Ramos (cell line): ENCODE measurements around the gene BTN3A1.
"Not testable (repeated sequence)": the region's sequence is repeated elsewhere in the genome, so short reads cannot be mapped to it uniquely, and the experiment has no call there.

Experiments
- in situ Hi-C: fragments of 300-500 bp; cut with MboI; formaldehyde crosslinking; loops from one replicate; pipeline ENCODE4 v1.14.3; 2022; ENCODE audit warnings: low sequenced_read_pairs; ENCODE audit not compliant: unreplicated experiment

BTN3A1 gene

DNA sequence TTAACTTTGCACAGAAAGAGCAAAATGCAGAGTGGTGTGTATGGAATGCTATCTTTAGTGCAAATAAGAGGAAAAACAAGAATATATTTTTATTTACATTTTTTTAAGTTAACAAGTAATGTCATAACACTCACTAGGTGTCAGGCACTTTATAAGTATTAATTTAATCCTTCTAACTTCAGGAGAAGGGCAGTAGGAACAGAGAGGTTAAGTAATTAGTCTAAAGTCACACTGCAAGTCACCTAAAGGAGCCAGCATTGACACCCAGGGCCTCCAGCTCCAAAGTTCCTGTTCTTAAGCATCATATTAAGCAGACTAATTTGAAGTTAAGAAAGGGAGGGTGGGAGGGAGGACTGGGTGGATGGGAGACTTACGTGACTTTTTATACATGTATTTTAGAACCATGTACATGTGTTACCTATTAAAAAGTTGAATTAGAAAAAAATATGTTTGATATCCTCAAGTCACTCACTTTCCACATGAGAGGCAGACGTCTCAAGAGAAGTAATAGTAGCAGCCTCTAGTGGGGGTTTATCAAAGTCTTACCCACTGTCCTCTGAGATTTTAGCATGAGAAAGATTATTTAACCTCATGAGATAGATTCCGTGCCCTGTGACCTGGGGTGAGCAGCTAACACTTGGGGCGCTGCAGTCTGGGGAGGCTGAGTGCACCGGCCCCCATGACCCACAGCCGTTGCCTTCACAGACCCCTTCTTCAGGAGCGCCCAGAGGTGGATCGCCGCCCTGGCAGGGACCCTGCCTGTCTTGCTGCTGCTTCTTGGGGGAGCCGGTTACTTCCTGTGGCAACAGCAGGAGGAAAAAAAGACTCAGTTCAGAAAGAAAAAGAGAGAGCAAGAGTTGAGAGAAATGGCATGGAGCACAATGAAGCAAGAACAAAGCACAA is 7.0 kb downstream of the BTN3A1 start:
- in situ Hi-C loops, result no loop called here

DNA sequence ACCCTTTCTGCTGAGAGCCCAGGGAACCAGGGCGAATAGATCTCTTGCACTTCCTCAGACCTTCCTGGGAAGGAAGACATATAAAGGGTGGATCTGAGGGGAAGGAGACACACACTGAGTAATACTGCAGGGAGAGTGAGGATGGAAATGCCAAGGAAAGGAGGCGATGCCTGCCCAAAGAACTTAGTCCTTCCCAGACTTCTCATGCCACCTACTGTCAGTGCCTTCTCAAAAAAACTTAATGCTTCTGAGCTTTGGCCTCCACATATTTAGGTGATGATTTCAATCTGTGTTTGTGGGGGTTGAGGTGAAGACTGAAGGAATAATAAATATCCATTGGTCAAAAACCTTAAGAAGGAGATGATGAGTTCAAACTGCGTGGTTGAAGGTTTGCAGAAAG is 9.7 kb downstream of the BTN3A1 start:
- in situ Hi-C loops, result no loop called here

DNA sequence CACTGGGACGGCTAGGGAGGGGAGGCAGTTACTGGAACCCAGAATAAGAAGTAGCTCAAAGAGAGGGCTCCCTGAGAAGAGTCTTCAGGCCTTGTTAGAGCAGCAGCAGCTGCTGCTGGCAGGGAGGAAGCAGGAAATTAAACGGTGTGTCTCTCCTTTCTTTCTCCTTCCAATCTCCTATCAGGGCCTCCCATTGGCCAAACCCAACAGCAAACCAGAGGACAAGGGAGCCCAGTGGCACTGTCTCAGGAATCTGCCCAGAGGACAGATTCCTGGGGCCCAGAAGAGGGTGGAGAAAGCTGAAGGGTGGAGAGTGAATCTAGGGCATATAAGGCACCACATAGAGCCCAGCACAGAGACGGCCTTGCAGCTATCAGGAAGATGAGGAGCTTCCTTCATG is 10.2 kb downstream of the BTN3A1 start:
- in situ Hi-C loops, result no loop called here

DNA sequence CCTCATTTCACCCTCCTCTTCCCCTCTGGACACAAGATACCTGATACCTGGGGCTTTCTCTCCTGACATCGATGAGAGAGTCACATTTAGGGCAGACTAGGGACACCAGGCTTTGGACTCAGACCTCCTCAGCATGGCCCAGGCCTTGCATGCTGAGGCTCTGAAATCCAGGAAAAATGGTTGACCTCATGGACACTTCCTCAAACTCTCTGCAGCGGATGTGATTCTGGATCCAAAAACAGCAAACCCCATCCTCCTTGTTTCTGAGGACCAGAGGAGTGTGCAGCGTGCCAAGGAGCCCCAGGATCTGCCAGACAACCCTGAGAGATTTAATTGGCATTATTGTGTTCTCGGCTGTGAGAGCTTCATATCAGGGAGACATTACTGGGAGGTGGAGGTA is 10.9 kb downstream of the BTN3A1 start:
- in situ Hi-C loops, result no loop called here

DNA sequence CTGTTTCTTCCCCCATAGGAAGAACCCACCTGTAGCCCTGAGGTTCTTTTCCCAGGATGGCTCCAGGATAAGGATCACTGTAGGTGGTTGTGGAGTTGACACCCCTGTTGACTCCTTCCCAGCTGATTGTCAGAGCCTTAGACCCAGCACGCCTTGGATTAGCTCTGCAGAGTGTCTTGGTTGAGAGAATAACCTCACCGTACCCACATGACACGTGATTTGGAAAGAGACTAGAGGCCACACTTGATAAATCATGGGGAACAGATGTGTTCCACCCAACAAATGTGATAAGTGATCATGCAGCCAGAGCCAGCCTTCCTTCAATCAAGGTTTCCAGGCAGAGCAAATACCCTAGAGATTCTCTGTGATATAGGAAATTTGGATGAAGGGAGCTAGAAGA is 12.2 kb downstream of the BTN3A1 start:
- in situ Hi-C loops, result no loop called here

DNA sequence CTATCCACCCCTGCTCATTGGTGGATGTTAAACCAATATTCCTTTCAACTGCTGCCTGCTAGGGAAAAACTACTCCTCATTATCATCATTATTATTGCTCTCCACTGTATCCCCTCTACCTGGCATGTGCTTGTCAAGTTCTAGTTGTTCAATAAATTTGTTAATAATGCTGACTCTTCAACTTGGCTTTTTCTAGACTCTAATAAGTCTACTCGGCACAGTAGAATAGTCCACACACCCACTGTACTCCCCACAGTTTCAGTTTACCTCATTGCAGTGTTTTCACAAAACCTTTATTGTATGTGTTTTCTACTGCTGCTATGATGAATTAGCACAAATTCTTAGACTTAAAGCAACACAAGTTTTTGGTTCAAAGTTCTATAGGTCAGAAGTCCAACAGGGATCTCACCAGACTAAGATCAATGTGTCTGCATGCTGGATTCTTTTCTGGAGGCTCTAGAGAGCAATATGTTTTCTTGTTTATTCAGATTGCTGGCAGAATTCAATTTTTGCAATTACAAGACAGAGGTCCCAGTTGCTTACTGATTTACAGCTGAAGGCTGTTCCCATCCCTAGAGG is 13.1 kb downstream of the BTN3A1 start:
- in situ Hi-C loops, result no loop called here

DNA sequence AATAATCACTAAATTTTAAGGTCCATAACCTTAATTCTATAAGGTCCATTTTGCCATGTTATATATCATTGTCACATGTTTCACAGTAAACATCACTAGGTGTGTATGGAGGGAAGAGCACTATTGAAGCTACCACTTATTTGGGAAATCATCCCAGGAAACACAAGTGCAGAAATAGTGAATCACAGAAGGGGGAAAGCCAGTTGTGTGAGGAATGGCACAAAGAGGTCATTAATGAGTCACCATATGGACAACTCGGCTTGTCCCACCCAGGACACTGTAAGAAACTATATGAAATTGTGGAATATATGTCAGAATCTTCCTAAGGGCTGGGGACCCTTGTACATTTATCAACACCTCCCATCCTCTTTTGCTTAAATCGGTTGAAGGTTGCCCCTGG is 13.7 kb downstream of the BTN3A1 start:
- in situ Hi-C loops, result no loop called here

DNA sequence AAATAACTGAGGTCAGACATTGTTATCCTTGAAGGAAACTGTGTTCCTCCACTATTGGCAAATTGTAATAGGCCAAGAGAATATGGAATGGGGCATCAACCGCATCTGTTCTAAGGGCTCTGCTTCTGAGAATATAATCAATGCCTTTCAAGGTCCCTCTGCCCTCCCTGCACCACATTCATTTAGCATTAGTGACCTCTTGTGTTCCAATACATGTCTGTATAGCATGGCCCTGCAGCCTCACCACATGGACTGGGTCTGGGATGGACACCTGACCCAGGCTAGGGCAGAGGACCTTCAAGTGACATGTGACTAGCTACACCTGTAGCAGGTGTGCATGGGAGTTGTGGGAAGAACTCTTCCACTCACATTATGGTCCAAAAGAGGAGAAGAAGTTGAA is 14.2 kb downstream of the BTN3A1 start:
- in situ Hi-C loops, result no loop called here

DNA sequence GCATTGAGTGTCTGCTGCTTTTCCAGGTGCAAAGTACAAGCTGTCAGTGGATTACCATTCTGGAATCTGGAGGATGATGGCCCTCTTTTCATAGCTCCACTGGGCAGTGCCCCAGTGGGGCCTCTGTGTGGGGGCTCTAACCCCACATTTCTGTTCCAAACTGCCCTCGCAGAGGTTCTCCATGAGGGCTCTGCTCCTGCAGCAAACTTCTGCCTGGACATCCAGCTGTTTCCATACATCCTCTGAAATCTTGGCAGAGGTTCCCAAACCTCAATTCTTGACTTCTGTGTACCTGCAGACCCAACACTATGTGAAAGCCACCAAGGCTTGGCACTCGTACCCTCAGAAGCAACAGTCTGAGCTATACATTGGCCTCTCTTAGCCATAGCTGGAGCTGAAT is 16.0 kb downstream of the BTN3A1 start:
- in situ Hi-C loops, result not testable (repeated sequence)

DNA sequence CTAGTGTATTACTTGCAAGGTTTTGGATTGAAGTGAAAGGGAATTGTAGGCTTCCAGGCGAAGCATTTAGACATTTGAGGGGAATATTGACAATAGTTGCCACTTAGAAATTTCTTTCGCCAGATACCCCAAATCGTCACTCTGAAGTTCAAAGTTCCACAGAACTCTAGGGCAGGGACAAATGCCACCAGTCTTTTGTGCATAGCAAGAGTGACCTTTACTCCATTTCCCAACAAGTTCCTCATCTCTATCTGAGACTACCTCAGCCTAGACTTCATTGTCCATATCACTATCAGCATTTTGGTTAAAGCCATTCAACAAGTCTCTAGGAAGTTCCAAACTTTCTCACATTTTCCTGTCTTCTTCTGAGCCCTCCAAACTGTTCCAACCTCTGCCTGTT is 16.7 kb downstream of the BTN3A1 start:
- in situ Hi-C loops, result not testable (repeated sequence)

DNA sequence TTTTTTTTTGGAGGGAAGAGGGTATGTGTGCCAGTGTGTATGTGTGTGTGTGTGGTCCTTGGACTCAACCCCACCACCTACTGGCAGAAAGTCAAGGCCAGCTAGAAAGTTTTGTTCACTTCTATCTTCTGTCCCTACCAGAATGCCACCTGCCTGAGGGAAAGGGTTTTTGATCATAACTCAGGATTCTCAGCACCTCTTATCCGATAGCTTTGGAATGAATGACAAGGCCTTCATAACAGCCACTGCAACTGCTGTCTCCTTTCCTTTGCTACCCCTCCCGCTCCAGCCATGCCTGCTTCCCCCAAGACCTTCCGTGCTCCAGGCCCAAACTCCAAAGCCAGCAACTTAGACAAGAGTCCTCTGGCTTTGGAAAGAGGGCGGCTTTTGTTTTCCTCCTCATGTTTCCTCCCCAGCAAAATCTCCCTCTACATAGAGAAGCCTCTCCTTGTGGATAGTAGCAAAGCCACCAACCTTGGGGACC is 18.7 kb downstream of the BTN3A1 start:
- in situ Hi-C loops, result no loop called here

DNA sequence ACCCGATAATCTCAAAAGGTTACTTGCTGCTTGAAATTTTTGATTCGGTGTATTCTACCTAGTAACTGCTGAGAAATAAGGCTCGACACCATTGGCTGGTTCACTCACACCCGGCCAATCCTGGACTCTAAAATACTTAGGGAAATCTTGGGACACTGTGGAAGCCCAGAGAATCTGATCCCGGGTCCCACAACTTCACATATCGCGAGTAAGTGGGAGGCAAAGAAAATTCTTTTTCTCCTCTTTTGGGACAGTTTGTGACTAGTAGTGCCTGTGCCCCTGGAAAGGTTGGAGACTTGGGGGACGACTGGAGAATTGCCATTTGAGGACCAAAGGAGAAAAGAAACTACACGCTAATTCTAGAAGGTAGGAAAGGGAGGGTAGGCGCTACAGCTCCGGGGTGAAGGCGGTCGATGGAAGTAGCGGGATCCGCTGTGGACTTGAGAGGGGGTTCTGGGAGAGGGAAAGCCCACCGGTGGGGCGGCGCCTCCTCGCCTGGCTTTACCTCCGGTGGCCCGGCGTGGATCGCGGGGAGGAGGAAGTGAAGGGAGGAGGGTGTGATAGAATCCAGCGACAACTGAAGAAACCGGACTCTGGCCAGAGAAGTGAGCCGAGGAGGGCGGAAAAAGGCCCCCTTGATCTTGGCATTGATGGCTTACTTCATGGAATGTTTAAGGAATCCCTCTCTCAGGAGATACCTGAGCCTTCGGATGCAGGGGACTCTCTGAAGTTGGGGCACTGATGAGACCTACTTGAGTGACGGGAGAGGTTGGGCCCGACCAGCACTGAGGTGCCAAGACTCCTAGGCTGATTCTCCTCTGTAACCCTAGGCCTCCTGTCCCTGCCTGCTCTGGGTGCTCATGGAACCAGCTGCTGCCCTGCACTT is 19.4 kb downstream of the BTN3A1 start:
- in situ Hi-C loops, result no loop called here

DNA sequence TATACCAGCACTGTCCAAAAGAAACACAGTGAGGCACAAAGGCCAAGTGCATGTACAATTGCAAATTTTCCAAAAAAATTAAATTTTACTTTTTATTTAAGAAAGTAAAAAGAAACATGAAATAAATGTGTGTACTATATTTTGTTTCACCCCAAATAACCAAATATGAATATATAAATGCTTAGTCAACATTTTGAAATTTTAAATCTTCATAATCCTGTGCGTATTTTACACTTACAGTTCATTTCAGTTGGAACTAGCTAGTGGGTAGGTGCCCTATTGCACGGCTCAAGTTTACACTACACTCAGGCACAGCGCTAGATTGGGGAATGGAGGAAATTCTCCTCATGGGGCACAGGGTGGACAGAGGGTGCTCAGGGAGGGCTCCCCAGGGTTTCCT is 20.3 kb downstream of the BTN3A1 start:
- in situ Hi-C loops, result no loop called here

DNA sequence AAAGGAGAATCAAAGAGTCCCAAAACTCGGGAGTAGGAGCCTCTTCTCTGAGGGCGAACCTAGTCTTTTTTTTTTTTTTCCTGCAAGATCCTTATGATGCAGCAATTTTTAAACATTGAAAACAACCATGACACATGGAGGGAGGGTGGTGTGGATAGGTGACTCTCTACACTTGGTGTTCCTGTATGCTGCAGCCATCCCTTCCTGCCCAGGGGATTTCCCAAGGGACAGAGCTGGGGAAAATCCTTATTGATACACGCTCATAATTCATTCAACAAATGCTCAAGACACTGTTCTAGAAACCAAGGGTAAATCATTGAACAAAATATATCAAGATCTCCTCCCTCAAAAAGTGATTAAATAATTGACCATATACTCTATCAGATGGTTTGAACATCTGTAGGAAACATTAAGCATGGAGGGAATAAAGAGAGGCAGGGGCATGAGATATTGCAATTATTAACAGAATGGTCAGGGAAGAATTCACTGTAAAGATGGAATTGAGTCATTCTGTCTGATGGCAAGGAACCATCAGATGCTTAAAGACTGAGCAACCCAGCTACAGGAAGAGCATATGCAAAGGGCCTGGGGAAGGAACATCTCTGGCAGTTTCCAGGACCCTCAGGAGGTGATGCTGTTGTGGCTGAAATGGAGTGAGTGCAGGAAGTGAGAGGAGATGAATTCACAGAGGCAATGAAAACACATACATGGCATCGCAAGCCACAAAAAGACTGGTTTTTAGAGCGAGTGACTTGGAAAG is 24.8 kb downstream of the BTN3A1 start:
- in situ Hi-C loops, result no loop called here

DNA sequence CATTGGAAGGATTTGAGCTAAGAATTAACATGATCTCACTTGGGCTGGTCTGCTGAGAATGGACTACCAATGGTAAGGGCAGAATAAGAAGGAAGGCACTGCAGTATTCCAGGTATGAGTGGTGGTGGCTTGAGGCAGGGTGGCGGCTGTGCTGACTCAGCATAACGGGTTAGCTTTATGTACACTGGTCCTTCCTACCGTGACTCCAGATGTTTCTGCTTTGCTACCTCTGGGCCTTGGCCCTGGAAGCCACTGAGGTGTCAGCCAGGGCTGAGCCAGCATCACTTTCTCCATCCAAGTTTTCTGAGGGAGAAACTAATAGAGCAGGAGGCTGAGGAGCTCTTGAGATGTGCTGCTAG is 25.4 kb downstream of the BTN3A1 start:
- in situ Hi-C loops, result no loop called here

DNA sequence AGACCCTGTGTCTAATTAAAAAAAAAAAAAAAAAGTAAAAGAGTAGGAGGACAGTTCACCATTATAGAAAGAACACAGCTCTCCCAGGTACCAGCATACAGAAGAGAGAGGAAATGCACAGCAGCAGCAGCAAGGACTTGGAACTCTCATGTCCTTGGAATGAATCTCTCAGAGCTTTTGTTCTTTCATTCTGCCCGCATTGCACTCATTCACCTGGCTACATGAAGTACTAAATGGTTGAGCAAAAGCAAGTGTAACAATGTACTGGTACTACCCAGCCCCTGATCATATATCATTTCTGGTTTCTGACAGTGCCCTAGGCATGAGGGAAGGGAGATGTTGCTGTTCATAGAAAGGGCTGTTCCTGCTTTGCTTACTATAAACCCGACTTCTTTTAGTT is 26.1 kb downstream of the BTN3A1 start:
- in situ Hi-C loops, result no loop called here

DNA sequence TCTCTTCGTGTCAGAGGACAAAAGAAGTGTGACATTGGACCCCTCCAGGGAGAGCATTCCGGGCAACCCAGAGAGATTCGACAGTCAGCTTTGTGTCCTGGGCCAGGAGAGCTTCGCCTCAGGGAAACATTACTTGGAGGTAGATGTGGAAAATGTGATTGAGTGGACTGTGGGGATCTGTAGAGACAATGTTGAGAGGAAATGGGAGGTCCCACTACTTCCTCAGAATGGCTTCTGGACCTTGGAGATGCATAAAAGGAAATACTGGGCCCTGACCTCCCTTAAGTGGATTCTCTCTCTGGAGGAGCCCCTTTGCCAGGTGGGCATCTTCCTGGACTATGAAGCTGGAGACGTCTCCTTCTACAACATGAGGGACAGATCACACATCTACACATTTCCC is 28.7 kb downstream of the BTN3A1 start:
- in situ Hi-C loops, result no loop called here

DNA sequence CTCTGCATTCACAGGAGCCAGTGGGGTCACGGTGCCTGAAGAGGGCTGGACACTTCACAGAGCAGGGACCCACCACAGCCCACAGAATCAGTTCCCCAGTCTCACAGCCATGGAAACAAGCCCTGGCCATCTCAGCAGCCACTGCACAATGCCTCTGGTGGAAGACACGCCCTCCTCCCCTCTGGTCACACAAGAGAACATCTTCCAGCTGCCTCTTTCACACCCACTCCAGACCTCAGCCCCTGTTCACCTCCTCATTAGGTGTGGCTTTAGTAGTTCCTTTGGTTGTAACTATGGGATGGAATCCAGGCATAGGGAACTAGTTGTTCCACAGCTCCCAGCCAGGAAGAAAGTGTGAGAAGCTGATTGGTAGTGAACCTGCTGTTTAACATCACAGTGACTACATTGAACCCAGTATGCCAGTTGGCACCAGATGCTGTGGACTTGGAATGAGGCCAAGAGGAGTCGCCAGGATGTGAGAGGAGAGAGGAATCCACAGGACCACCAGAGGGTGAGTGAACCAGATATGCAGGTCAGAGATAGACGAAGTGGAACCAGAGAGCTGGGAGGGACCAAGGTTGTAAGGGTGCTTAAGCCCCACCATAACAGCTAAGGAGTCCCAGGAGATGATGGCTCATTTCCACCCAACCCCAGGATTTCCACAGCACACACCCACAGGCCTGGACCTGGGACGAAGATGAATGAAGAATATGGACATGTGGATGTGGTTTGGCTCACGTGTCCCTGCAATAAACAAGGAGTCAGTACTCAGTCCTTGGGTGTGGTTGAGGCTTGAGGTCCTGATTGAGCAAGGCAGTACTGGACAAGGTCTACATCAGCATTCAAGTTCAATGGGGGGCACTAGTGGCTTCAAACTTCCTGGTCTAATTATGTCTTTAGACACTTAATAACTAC is 29.4 kb downstream of the BTN3A1 start:
- in situ Hi-C loops, result no loop called here

DNA sequence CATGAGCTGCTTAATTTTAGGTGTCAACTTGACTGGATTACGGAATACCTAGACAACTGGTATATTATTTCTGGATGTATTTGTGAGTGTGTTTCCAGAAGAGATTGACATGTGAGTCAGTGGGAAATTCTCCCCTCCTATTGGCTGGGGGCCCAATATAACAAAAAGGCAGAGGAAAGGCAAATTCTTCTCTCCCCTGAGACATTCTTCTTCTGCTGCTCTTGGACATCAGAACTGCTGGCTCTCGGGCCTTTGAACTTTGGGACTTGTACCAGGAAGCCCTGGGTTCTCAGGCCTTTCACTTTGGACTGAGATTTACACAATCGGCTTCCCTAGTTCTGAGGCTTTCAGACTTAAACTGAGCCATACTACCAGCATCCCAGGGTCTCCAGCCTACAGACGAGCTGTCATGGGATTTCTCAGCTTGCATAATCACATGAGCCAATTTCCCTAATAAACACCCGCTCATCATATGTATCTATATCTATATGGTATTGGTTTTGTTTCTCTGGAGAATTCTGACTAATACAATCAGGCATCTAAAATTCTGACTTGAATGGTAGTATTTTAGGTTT is 30.6 kb downstream of the BTN3A1 start:
- in situ Hi-C loops, result no loop called here
